ENCODE results near the gene VLDLR.

VLDLR gene

GRCh38 chr9:2601785-2602378 is 19.7 kb upstream of the VLDLR start:
- Histone ChIP-seq H3K4me3 (ENCODE audit: low read depth, low read length) (no peak overlapping the region), H3K4me1 (ENCODE audit: control insufficient read depth, insufficient read depth, low read length, unreplicated experiment) (no peaks in the 10 kb centered on the region), H3K79me2 (ENCODE audit: control insufficient read depth, insufficient read depth, low read length, unreplicated experiment) (no peaks in the 10 kb centered on the region), H3K27me3 (ENCODE audit: insufficient read depth, low read length) (peaks cover 12% of the 10 kb centered on the region), H3K36me3 (ENCODE audit: insufficient read depth, low read length) (no peaks in the 10 kb centered on the region), H2AFZ (ENCODE audit: low read length, unreplicated experiment) (no peak overlapping the region), H3K27ac (ENCODE audit: low read depth, low read length) (no peak overlapping the region)

GRCh38 chr9:2602704-2603116 is 18.9 kb upstream of the VLDLR start:
- Histone ChIP-seq H2AFZ (ENCODE audit: low read length, unreplicated experiment) (no peak overlapping the region), H3K36me3 (ENCODE audit: insufficient read depth, low read length) (no peaks in the 10 kb centered on the region), H3K4me1 (ENCODE audit: control insufficient read depth, insufficient read depth, low read length, unreplicated experiment) (no peaks in the 10 kb centered on the region), H3K79me2 (ENCODE audit: control insufficient read depth, insufficient read depth, low read length, unreplicated experiment) (no peaks in the 10 kb centered on the region), H3K27me3 (ENCODE audit: insufficient read depth, low read length) (peaks cover 12% of the 10 kb centered on the region), H3K4me3 (ENCODE audit: low read depth, low read length) (no peak overlapping the region), H3K27ac (ENCODE audit: low read depth, low read length) (no peak overlapping the region)

DNA sequence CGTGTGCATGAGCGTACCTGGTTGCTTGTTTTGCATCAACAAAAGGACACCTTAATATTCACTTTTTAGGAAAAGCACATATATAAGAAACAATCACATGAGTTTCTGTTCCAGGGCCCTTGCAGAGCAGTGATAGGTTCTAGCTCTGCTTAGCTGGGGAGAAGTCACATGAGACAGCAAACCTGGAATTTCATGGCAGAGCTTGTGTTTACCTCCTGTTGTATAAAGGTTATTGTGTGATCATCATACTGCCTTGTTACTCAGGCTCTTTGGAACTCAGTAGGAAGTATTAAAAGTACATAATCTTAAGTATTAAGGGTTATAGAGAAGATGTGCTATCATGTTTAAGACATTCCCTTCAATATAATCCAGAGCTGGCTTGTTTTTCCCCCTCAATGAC is 18.0 kb upstream of the VLDLR start:
- Histone ChIP-seq H3K36me3 (ENCODE audit: insufficient read depth, low read length) (no peaks in the 10 kb centered on the region), H2AFZ (ENCODE audit: low read length, unreplicated experiment) (no peak overlapping the region), H3K27me3 (ENCODE audit: insufficient read depth, low read length) (peaks cover 12% of the 10 kb centered on the region), H3K27ac (ENCODE audit: low read depth, low read length) (no peak overlapping the region), H3K4me3 (ENCODE audit: low read depth, low read length) (no peak overlapping the region), H3K4me1 (ENCODE audit: control insufficient read depth, insufficient read depth, low read length, unreplicated experiment) (no peaks in the 10 kb centered on the region), H3K79me2 (ENCODE audit: control insufficient read depth, insufficient read depth, low read length, unreplicated experiment) (no peaks in the 10 kb centered on the region)

GRCh38 chr9:2605246-2605645 is 16.3 kb upstream of the VLDLR start:
- Histone ChIP-seq H3K27me3 (ENCODE audit: insufficient read depth, low read length) (peaks cover 8% of the 10 kb centered on the region), H3K4me1 (ENCODE audit: control insufficient read depth, insufficient read depth, low read length, unreplicated experiment) (no peaks in the 10 kb centered on the region), H2AFZ (ENCODE audit: low read length, unreplicated experiment) (no peak overlapping the region), H3K27ac (ENCODE audit: low read depth, low read length) (no peak overlapping the region), H3K36me3 (ENCODE audit: insufficient read depth, low read length) (no peaks in the 10 kb centered on the region), H3K79me2 (ENCODE audit: control insufficient read depth, insufficient read depth, low read length, unreplicated experiment) (no peaks in the 10 kb centered on the region), H3K4me3 (ENCODE audit: low read depth, low read length) (no peak overlapping the region)

DNA sequence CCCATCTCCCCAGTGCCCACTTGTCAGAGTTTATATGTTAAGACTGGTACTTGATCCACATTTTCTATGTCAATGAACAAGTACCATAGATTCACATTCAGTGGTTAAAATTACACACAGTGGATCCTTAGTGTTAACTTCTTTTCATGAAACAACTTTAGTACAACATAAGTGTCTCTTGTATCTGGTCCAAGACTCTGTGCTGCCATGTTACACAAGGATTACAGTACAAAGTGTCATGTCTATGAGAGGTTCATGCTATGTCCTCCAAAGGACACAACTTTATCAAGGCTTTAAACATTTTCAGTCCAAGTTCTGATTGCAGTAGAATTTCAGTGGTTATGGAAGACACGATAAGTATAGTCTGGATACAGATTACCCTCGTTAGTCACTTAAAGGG is 13.3 kb upstream of the VLDLR start:
- Histone ChIP-seq H3K27ac (ENCODE audit: low read depth, low read length) (no peak overlapping the region), H2AFZ (ENCODE audit: low read length, unreplicated experiment) (no peak overlapping the region), H3K79me2 (ENCODE audit: control insufficient read depth, insufficient read depth, low read length, unreplicated experiment) (no peaks in the 10 kb centered on the region), H3K27me3 (ENCODE audit: insufficient read depth, low read length) (peaks cover 13% of the 10 kb centered on the region; the same call in 1 of the 2 replicates), H3K36me3 (ENCODE audit: insufficient read depth, low read length) (no peaks in the 10 kb centered on the region), H3K4me1 (ENCODE audit: control insufficient read depth, insufficient read depth, low read length, unreplicated experiment) (no peaks in the 10 kb centered on the region), H3K4me3 (ENCODE audit: low read depth, low read length) (no peak overlapping the region)

- no peaks in the 10 kb centered on the region for H3K79me2 ChIP-seq (ENCODE audit: control insufficient read depth, insufficient read depth, low read length, unreplicated experiment)
- no peak overlapping the region for H3K27ac ChIP-seq (ENCODE audit: low read depth, low read length)
- no peaks in the 10 kb centered on the region for H3K4me1 ChIP-seq (ENCODE audit: control insufficient read depth, insufficient read depth, low read length, unreplicated experiment)
- H3K4me3 ChIP-seq (ENCODE audit: low read depth, low read length) = no peak overlapping the region
- no peaks in the 10 kb centered on the region for H3K36me3 ChIP-seq (ENCODE audit: insufficient read depth, low read length)
- no peak overlapping the region for H2AFZ ChIP-seq (ENCODE audit: low read length, unreplicated experiment)
- H3K27me3 ChIP-seq (ENCODE audit: insufficient read depth, low read length) = peaks cover 13% of the 10 kb centered on the region; the same call in 1 of the 2 replicates
Observed at GRCh38 chr9:2610985-2611384, 10.6 kb upstream of the VLDLR start.

DNA sequence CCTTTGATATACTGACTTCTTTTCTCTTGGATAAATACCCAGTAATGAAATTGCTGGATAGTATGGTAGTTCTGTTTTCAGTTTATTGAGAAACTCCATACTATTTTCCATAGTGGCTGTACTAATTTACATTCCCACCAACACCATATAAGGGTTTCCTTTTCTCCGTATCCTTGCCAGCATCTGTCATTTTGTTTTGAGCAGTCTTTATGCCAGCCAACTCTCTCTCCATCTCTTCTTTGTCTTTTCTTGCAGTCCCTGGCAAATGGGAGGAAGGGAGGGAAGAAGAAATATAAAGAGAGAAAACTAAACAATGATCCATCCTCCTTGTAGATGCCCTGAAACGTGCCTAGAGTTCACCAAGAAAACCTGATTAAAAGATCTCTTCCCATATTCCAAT is 9.6 kb upstream of the VLDLR start:
- Histone ChIP-seq H3K79me2 (ENCODE audit: control insufficient read depth, insufficient read depth, low read length, unreplicated experiment) (no peaks in the 10 kb centered on the region), H3K4me3 (ENCODE audit: low read depth, low read length) (no peak overlapping the region), H3K4me1 (ENCODE audit: control insufficient read depth, insufficient read depth, low read length, unreplicated experiment) (no peaks in the 10 kb centered on the region), H2AFZ (ENCODE audit: low read length, unreplicated experiment) (no peak overlapping the region), H3K27me3 (ENCODE audit: insufficient read depth, low read length) (peaks cover 13% of the 10 kb centered on the region; the same call in 1 of the 2 replicates), H3K27ac (ENCODE audit: low read depth, low read length) (no peak overlapping the region), H3K36me3 (ENCODE audit: insufficient read depth, low read length) (no peaks in the 10 kb centered on the region)

DNA sequence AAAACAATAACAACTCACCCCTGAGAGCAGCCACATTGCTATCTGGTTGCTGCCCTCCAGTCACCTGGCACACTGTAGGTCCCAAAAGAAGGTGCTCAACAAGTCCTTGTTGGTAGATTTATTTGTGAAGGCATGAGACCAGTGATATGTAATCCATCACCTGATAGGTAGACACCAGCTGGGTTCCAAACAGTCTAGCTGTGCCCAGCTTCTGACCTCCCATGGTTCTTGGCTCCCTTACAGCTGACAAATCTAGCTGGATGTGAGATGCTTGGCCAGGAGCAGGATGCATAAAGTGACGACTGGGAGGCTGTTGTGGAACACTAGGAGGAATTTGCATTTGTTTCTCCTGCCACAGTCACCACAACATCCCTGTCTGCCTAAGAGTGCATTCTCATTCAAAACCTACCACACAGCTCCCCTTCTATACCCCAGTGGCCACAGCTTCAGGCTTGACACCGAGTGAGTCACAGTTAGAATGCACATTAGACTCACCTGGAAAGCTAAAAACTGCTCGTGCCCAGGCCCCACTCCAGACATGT is 7.8 kb upstream of the VLDLR start:
- Histone ChIP-seq H3K79me2 (ENCODE audit: control insufficient read depth, insufficient read depth, low read length, unreplicated experiment) (no peaks in the 10 kb centered on the region), H3K27me3 (ENCODE audit: insufficient read depth, low read length) (peaks cover 13% of the 10 kb centered on the region; the same call in 1 of the 2 replicates), H2AFZ (ENCODE audit: low read length, unreplicated experiment) (no peak overlapping the region), H3K36me3 (ENCODE audit: insufficient read depth, low read length) (no peaks in the 10 kb centered on the region), H3K27ac (ENCODE audit: low read depth, low read length) (no peak overlapping the region), H3K4me3 (ENCODE audit: low read depth, low read length) (no peak overlapping the region), H3K4me1 (ENCODE audit: control insufficient read depth, insufficient read depth, low read length, unreplicated experiment) (no peaks in the 10 kb centered on the region)

DNA sequence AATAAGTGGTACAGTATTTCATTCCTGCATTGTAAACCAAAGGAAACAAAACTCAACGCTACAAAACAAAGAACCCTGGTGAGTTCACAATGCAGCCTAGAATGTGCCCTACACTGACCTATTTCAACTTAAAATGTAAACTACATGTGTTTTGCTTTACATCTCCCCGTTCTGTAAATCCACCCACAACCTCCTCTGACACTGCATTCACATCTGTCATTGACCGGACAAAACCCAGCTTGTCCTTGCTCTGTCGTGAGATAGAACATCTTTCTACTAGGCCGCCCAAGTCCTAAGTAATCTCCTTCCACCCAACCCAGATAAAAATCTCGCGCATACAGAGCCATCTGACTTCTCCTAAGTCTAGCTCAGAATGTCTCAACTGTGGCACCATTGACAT is 6.1 kb upstream of the VLDLR start:
- H3K79me2 ChIP-seq (ENCODE audit: control insufficient read depth, insufficient read depth, low read length, unreplicated experiment) = no peaks in the 10 kb centered on the region

GRCh38 chr9:2616692-2617377 is 4.8 kb upstream of the VLDLR start:
- Histone ChIP-seq H3K36me3 (ENCODE audit: insufficient read depth, low read length) (no peaks in the 10 kb centered on the region), H3K27me3 (ENCODE audit: insufficient read depth, low read length) (peaks cover 21% of the 10 kb centered on the region), H3K4me3 (ENCODE audit: low read depth, low read length) (no peak overlapping the region), H2AFZ (ENCODE audit: low read length, unreplicated experiment) (no peak overlapping the region), H3K79me2 (ENCODE audit: control insufficient read depth, insufficient read depth, low read length, unreplicated experiment) (no peaks in the 10 kb centered on the region), H3K27ac (ENCODE audit: low read depth, low read length) (no peak overlapping the region), H3K4me1 (ENCODE audit: control insufficient read depth, insufficient read depth, low read length, unreplicated experiment) (no peaks in the 10 kb centered on the region)

More for the DNA sequence above, 6.1 kb upstream of the VLDLR start:
- peaks cover 21% of the 10 kb centered on the region for H3K27me3 ChIP-seq (ENCODE audit: insufficient read depth, low read length)
- H2AFZ ChIP-seq (ENCODE audit: low read length, unreplicated experiment) = no peak overlapping the region
- H3K27ac ChIP-seq (ENCODE audit: low read depth, low read length) = no peak overlapping the region
- no peak overlapping the region for H3K4me3 ChIP-seq (ENCODE audit: low read depth, low read length)
- H3K4me1 ChIP-seq (ENCODE audit: control insufficient read depth, insufficient read depth, low read length, unreplicated experiment) = no peaks in the 10 kb centered on the region
- H3K36me3 ChIP-seq (ENCODE audit: insufficient read depth, low read length) = no peaks in the 10 kb centered on the region

- Histone ChIP-seq H3K79me2 (ENCODE audit: control insufficient read depth, insufficient read depth, low read length, unreplicated experiment) (no peaks in the 10 kb centered on the region), H3K27me3 (ENCODE audit: insufficient read depth, low read length) (peaks cover 16% of the 10 kb centered on the region), H3K27ac (ENCODE audit: low read depth, low read length) (no peak overlapping the region), H3K4me1 (ENCODE audit: control insufficient read depth, insufficient read depth, low read length, unreplicated experiment) (no peaks in the 10 kb centered on the region), H2AFZ (ENCODE audit: low read length, unreplicated experiment) (no peak overlapping the region), H3K4me3 (ENCODE audit: low read depth, low read length) (no peak overlapping the region), H3K36me3 (ENCODE audit: insufficient read depth, low read length) (no peaks in the 10 kb centered on the region)
Observed at GRCh38 chr9:2618289-2618688, 3.3 kb upstream of the VLDLR start.

Measured in ACC112 (cell line).